GM04503 (cell line): ENCODE measurements around the gene CKM.
"Not testable (repeated sequence)": the region's sequence is repeated elsewhere in the genome, so short reads cannot be mapped to it uniquely, and the experiment has no call there.

Source experiments
- DNase-seq: peaks from one replicate; pipeline ENCODE4 v3.0.0-alpha.2; 2012; ENCODE audit warnings: low read depth

CKM gene

GRCh38 chr19:45320997-45321775 lies 1.5 kb downstream of the CKM start:
- no peak for DNase-seq

- DNase-seq = no peak
Observed at GRCh38 chr19:45315304-45315703, 7.4 kb downstream of the CKM start.

- no peak for DNase-seq
Observed at GRCh38 chr19:45314708-45315245, 7.9 kb downstream of the CKM start.

- DNase-seq = not testable (repeated sequence)
Observed at GRCh38 chr19:45312285-45312684, 10.4 kb downstream of the CKM start.

GRCh38 chr19:45311621-45312020 lies 11.1 kb downstream of the CKM start:
- DNase-seq = no peak

GRCh38 chr19:45309322-45309721 lies 13.4 kb downstream of the CKM start:
- DNase-seq = not testable (repeated sequence)

- DNase-seq = no peak
Observed at GRCh38 chr19:45307361-45307760, 15.3 kb downstream of the CKM start.

- DNase-seq = no peak
Observed at GRCh38 chr19:45306518-45307027, 16.1 kb downstream of the CKM start.

GRCh38 chr19:45306040-45306439 lies 16.6 kb downstream of the CKM start:
- no peak for DNase-seq

- DNase-seq = no peak
Observed at GRCh38 chr19:45305421-45305820, 17.3 kb downstream of the CKM start.

GRCh38 chr19:45305007-45305406 lies 17.7 kb downstream of the CKM start:
- no peak for DNase-seq

- DNase-seq = no peak
Observed at GRCh38 chr19:45304141-45304926, 18.3 kb downstream of the CKM start.

GRCh38 chr19:45303269-45304060 lies 19.2 kb downstream of the CKM start:
- no peak for DNase-seq

GRCh38 chr19:45302416-45302815 lies 20.3 kb downstream of the CKM start:
- no peak for DNase-seq

GRCh38 chr19:45299719-45300118 lies 23.0 kb downstream of the CKM start:
- DNase-seq = no peak

- DNase-seq = no peak
Observed at GRCh38 chr19:45298264-45298663, 24.4 kb downstream of the CKM start.

GRCh38 chr19:45297674-45298073 lies 25.0 kb downstream of the CKM start:
- DNase-seq = no peak

- no peak for DNase-seq
Observed at GRCh38 chr19:45296355-45296754, 26.3 kb downstream of the CKM start.

GRCh38 chr19:45295873-45296272 lies 26.8 kb downstream of the CKM start:
- DNase-seq = no peak

GRCh38 chr19:45294291-45295029 lies 28.2 kb downstream of the CKM start:
- no peak for DNase-seq

GRCh38 chr19:45293682-45294081 lies 29.0 kb downstream of the CKM start:
- no peak for DNase-seq
